BLaER1 treated with 17β-estradiol and CSF1 and Interleukin-3, amounts not matched to agents 10 nM and 100 nM (cell line): ENCODE measurements around the gene ZBTB20.
"Not testable (repeated sequence)": the region's sequence is repeated elsewhere in the genome, so short reads cannot be mapped to it uniquely, and the experiment has no call there.

ENCODE experiments used
- H3K27ac ChIP-seq, 11 experiments: shearing (Covaris generic); formaldehyde crosslinking; 2 replicates each; pipeline ENCODE4 v1.8.1; 2022
- H3K27me3 ChIP-seq, 11 experiments: shearing (Covaris generic); formaldehyde crosslinking; 2 replicates each; pipeline ENCODE4 v1.8.1; 2022
- H3K36me3 ChIP-seq, 11 experiments: shearing (Covaris generic); formaldehyde crosslinking; 2 replicates each; pipeline ENCODE4 v1.8.1; 2022
- H3K4me1 ChIP-seq, 10 experiments: shearing (Covaris generic); formaldehyde crosslinking; 2 replicates each; pipeline ENCODE4 v1.8.1; 2022
- H3K4me2 ChIP-seq, 11 experiments: shearing (Covaris generic); formaldehyde crosslinking; 2 replicates each; pipeline ENCODE4 v1.8.1; 2022
- H3K4me3 ChIP-seq, 10 experiments: shearing (Covaris generic); formaldehyde crosslinking; 2 replicates each; pipeline ENCODE4 v1.8.1; 2022
- H3K9ac ChIP-seq, 11 experiments: shearing (Covaris generic); formaldehyde crosslinking; 2 replicates each; pipeline ENCODE4 v1.8.1; 2022
- H3K9me3 ChIP-seq, 11 experiments: shearing (Covaris generic); formaldehyde crosslinking; replicated peaks in 1 of 11; 2 replicates each; pipeline ENCODE4 v1.8.1; 2022
- H4K20me1 ChIP-seq, 11 experiments: shearing (Covaris generic); formaldehyde crosslinking; 2 replicates each; pipeline ENCODE4 v1.8.1; 2022
- Cebpa-rat ChIP-seq, 11 experiments: shearing (Covaris generic); IDR thresholded peaks; 2 replicates each; pipeline ENCODE4 v1.8.1; 2022

The ZBTB20 gene

DNA sequence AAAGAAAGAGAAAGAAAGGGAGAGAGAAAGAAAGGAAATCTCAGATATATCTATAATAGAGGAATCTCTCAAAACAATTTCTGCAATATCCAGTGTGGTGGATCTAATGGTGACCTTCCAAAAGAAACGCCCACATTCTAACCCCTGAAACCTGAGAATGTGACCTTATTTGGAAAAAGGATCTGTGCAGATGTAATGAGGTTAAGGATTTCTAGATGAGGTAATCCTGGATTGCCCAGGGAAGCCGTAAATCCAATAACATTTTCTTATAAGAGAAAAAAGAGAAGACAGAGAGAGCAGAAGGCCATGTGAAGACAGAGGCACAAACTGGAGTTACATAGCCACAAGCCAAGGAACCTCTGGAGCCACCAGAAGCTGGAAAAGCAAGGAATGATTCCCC is 307.6 kb downstream of the ZBTB20 start:
- Histone ChIP-seq H3K9me3 (no peaks in the 10 kb centered on the region), H3K27ac (no peak overlapping the region), H3K4me1 (no peaks in the 10 kb centered on the region), H3K4me3 (no peak overlapping the region), H4K20me1 (no peaks in the 10 kb centered on the region), H3K36me3 (no peaks in the 10 kb centered on the region), H3K4me2 (no peak overlapping the region), H3K9ac (no peak overlapping the region), H3K27me3 (no peaks in the 10 kb centered on the region)
- TF ChIP-seq Cebpa-rat (IDR thresholded peaks at IDR 0.05): no peak

- H3K4me3 ChIP-seq: no peak overlapping the region
- H3K9ac ChIP-seq: no peak overlapping the region
- no peaks in the 10 kb centered on the region for H4K20me1 ChIP-seq
- H3K27me3 ChIP-seq: no peaks in the 10 kb centered on the region
- H3K9me3 ChIP-seq: no peaks in the 10 kb centered on the region
- no peaks in the 10 kb centered on the region for H3K36me3 ChIP-seq
- no peak overlapping the region for H3K27ac ChIP-seq
- TF ChIP-seq Cebpa-rat (IDR thresholded peaks at IDR 0.05): no peak
- no peak overlapping the region for H3K4me2 ChIP-seq
- no peaks in the 10 kb centered on the region for H3K4me1 ChIP-seq
These were observed 309.1 kb downstream of the ZBTB20 start for GRCh38 chr3:114838025-114838424.

DNA sequence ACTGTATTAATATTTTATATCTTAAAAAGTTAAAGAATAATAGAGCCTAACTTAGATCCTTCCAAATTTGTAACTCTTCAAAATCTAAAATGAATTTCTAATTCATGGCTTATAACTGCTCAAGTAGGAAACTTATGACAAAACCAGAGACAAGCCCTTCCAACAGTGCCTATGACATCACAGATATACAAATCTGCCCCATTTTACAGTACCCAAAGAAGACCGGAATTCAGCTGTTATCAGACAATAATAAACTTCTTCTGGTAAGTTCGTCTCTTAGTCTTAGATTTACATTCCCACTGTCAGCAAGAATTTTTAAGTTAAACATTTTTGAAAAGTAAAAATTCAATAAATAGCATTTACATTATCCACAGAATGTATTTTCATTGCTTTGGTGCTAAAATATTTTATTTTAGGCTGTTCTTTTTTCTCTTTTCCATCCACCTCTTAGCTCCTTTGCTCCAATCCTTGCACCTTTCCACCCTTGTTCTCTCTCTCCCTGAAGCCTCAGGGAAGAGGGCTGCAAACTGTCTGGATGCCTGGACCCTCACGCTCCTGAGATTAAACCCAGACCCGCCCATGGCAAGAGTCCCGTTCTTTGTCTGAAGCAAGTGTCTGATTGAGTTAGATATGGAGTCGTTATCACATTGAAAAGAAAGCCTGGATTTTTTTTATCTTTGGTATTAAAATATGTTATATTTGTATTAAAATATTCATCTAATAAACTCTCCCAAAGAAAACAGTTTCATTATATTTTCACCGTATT is 312.7 kb downstream of the ZBTB20 start:
- Histone ChIP-seq H3K36me3 (no peaks in the 10 kb centered on the region), H3K27me3 (no peaks in the 10 kb centered on the region), H3K4me2 (no peak overlapping the region), H3K27ac (no peak overlapping the region), H3K9me3 (no peaks in the 10 kb centered on the region), H3K4me1 (no peaks in the 10 kb centered on the region), H4K20me1 (no peaks in the 10 kb centered on the region), H3K9ac (no peak overlapping the region), H3K4me3 (no peak overlapping the region)
- no peak for TF ChIP-seq Cebpa-rat (IDR thresholded peaks at IDR 0.05)

DNA sequence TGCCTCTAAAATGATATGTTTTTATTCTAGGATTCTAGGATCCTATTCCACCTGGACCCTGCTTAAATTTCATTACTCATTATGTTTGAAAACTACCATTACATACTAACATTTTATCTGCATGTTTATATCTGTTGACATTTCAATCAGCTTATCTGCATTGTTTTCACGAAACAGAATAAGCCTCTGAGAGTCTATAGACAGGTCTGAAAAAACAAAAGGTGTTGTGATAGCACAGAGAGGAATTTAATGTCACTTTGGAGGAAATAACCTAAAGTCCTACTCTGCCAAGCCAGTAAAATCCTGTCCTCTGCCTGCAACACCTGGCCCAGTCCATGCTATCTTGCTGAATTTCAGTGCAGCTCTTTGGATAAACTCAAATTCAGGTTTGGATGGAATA is 315.2 kb downstream of the ZBTB20 start:
- TF ChIP-seq Cebpa-rat (IDR thresholded peaks at IDR 0.05): no peak

DNA sequence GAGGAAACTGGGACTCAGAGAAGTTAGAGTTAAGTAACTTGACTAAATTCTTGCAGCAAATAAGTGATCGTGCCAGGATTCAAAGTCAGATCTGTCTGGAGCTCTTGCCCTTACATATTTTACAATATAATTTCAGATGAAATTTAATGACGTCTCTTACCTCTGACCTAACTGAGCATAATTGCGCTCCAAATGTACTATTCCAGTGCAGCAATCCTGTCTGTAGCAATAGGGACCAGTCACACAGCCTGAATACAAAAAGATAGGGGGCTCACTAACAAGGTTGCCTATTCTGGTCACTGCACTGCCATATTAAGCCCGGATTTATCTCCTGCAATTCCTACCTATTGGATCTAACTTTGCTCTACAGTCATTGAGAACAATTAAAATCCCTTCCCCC is 316.4 kb downstream of the ZBTB20 start:
- Histone ChIP-seq H3K9me3 (no peaks in the 10 kb centered on the region), H3K4me1 (no peaks in the 10 kb centered on the region), H3K36me3 (no peaks in the 10 kb centered on the region), H3K27me3 (no peaks in the 10 kb centered on the region), H4K20me1 (no peaks in the 10 kb centered on the region), H3K27ac (no peak overlapping the region), H3K4me2 (no peak overlapping the region), H3K4me3 (no peak overlapping the region), H3K9ac (no peak overlapping the region)
- no peak for TF ChIP-seq Cebpa-rat (IDR thresholded peaks at IDR 0.05)

More for the DNA sequence above, 315.2 kb downstream of the ZBTB20 start:
- Histone ChIP-seq H3K4me3 (no peak overlapping the region), H3K27ac (no peak overlapping the region), H3K4me2 (no peak overlapping the region), H4K20me1 (no peaks in the 10 kb centered on the region), H3K36me3 (no peaks in the 10 kb centered on the region), H3K27me3 (no peaks in the 10 kb centered on the region), H3K9me3 (no peaks in the 10 kb centered on the region), H3K4me1 (no peaks in the 10 kb centered on the region), H3K9ac (no peak overlapping the region)

DNA sequence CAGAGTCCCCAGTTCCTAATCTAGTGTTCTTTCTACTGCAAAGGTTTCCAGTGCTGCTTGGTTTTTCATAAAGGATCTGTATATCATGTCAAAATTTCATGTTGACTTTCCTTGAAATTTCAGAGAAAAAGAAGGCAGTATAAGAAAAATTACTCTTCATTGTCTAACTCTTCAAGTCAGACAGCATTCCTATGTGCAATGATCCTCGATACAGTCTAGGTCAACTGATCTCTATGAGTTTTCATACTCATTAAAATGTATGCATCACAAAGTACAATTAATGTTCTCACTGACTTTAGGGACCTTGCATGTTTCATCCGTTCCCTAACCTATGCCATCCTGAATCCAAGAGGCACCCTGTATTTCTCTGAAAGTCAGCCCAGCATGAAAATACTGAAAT is 317.3 kb downstream of the ZBTB20 start:
- Histone ChIP-seq H3K4me1 (no peaks in the 10 kb centered on the region), H3K9me3 (no peaks in the 10 kb centered on the region), H3K9ac (no peak overlapping the region), H3K4me2 (no peak overlapping the region), H3K36me3 (no peaks in the 10 kb centered on the region), H4K20me1 (peaks cover 0 to 6% (median 0%) of the 10 kb centered on the region in 11 experiments; a peak in 1 of 22 replicates), H3K27ac (no peak overlapping the region), H3K27me3 (no peaks in the 10 kb centered on the region), H3K4me3 (no peak overlapping the region)
- TF ChIP-seq Cebpa-rat (IDR thresholded peaks at IDR 0.05): no peak

DNA sequence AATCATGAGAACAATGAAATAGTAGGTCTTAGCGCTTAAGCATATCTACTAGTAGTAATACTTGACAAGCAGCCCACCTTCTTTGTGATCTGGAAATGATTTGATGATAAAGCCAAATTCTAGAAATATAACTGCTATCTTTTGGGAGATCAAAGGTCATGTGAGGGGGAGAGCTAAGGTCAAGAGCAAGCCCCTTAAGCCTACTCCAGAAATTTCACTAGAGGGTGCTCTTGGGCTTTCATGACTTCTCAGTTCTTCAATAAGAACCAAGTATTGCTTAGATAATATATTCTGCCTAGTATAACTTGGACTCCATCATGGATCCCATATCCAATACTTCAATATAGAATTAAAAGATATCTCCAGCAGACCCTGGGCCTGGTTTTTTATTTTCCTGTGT is 319.6 kb downstream of the ZBTB20 start:
- Histone ChIP-seq H3K36me3 (no peaks in the 10 kb centered on the region), H3K4me3 (no peak overlapping the region), H3K4me1 (no peaks in the 10 kb centered on the region), H4K20me1 (peaks cover 0 to 6% (median 0%) of the 10 kb centered on the region in 11 experiments; a peak in 1 of 22 replicates), H3K27ac (no peak overlapping the region), H3K9me3 (no peaks in the 10 kb centered on the region), H3K27me3 (no peaks in the 10 kb centered on the region), H3K4me2 (no peak overlapping the region), H3K9ac (no peak overlapping the region)
- no peak for TF ChIP-seq Cebpa-rat (IDR thresholded peaks at IDR 0.05)

DNA sequence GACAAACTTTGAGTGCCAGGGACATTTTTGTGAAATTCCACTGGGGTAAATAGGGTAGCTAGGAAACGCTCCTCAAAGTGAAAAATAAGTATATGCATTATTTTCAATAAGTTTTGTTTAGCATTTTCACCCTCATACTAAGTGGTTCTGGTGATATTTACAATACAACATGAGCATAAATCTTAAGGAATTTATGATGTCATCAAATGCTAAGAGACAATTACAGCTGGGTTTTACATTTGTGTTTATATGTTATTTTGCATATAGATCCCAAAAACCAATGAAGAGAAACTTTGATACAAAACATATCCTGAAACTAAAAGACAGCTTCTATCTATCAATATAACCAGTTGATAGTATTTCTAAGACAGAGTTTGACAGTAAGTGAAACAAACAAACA is 323.1 kb downstream of the ZBTB20 start:
- no peak overlapping the region for H3K4me3 ChIP-seq
- no peaks in the 10 kb centered on the region for H3K36me3 ChIP-seq
- H3K27ac ChIP-seq: no peak overlapping the region
- peaks cover 0 to 6% (median 0%) of the 10 kb centered on the region in 11 experiments; a peak in 1 of 22 replicates for H4K20me1 ChIP-seq
- H3K27me3 ChIP-seq: no peaks in the 10 kb centered on the region
- no peak overlapping the region for H3K9ac ChIP-seq
- H3K9me3 ChIP-seq: no peaks in the 10 kb centered on the region
- H3K4me1 ChIP-seq: no peaks in the 10 kb centered on the region
- no peak for TF ChIP-seq Cebpa-rat (IDR thresholded peaks at IDR 0.05)
- H3K4me2 ChIP-seq: no peak overlapping the region

GRCh38 chr3:114823061-114823460 is 324.0 kb downstream of the ZBTB20 start:
- Histone ChIP-seq H3K27me3 (no peaks in the 10 kb centered on the region), H3K4me2 (no peak overlapping the region), H3K9me3 (no peaks in the 10 kb centered on the region), H3K27ac (no peak overlapping the region), H3K9ac (no peak overlapping the region), H3K4me3 (no peak overlapping the region), H3K36me3 (no peaks in the 10 kb centered on the region), H3K4me1 (no peaks in the 10 kb centered on the region), H4K20me1 (peaks cover 0 to 6% (median 0%) of the 10 kb centered on the region in 11 experiments; a peak in 1 of 22 replicates)
- TF ChIP-seq Cebpa-rat (IDR thresholded peaks at IDR 0.05): no peak

DNA sequence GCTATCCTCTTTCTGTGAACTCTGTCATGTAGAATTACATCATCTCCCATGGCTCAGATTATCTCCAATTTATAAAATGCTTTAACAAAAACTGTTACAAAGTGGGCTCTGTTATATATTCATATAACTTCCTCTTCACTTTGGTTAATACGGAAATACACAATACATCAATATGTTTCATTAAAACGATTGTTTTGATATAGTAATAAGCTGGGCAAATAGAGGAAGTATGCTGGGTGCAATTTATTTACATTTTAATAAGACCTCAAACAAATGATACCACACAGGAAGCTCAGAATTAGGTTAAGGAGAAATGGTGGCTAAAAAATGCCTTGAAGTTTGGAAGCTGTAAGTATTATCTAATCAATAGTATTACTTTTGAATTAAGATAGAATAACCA is 331.0 kb downstream of the ZBTB20 start:
- no peak overlapping the region for H3K27ac ChIP-seq
- H4K20me1 ChIP-seq: no peaks in the 10 kb centered on the region
- peaks cover 5 to 9% (median 8%) of the 10 kb centered on the region in 11 experiments; a peak in 12 of 22 replicates for H3K9me3 ChIP-seq
- H3K4me1 ChIP-seq: peaks cover 0 to 5% (median 0%) of the 10 kb centered on the region in 10 experiments; a peak in 3 of 20 replicates
- H3K9ac ChIP-seq: no peak overlapping the region
- H3K27me3 ChIP-seq: no peaks in the 10 kb centered on the region
- no peak overlapping the region for H3K4me3 ChIP-seq
- no peaks in the 10 kb centered on the region; a peak in 1 of 22 replicates for H3K36me3 ChIP-seq
- no peak for TF ChIP-seq Cebpa-rat (IDR thresholded peaks at IDR 0.05)
- H3K4me2 ChIP-seq: no peak overlapping the region

DNA sequence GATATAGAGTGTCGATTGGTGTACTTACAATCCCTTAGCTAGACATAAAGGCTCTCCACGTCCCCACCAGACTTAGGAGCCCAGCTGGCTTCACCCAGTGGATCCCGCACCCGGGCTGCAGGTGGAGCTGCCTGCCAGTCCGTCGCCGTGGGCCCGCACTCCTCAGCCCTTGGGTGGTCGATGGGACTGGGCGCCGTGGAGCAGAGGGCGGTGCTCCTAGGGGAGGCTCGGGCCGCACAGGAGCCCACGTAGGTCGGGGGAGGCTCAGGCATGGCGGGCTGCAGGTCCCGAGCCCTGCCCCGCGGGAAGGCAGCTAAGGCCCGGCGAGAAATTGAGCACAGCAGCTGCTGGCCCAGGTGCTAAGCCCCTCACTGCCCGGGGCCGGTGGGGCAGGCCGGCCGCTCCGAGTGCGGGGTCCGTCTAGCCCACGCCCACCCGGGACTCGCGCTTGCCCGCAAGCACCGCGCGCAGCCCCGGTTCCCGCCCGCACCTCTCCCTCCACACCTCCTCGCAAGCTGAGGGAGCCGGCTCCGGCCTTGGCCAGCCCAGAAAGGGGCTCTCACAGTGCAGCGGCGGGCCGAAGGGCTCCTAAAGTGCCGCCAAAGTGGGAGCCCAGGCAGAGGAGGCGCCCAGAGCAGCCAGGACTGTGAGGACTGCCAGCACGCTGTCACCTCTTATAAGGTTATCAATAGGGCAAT is 334.4 kb downstream of the ZBTB20 start:
- H3K27ac ChIP-seq, H3K4me2 ChIP-seq, H3K9me3 ChIP-seq: not testable (repeated sequence)

More for the DNA sequence above, 334.4 kb downstream of the ZBTB20 start:
- H3K4me1 ChIP-seq, H3K27me3 ChIP-seq, H3K4me3 ChIP-seq, H3K9ac ChIP-seq, H4K20me1 ChIP-seq, H3K36me3 ChIP-seq: not testable (repeated sequence)
